Peyer's patch (tissue), 4 donors: ENCODE results near the gene NT5DC3.

Source experiments
- POLR2A ChIP-seq, 2 donors: fragments of 450-650 bp; IDR thresholded peaks; one replicate each; pipeline ENCODE4 v1.5.1; 2017; ENCODE audit warnings: antibody characterized with exemption in 2 of 2, mild to moderate bottlenecking in 2 of 2, moderate library complexity in 2 of 2
- TF ChIP-seq, protein P1 (sequence below), 6 experiments: fragments of 450-650 bp in 4 of 6; fragments of 200-600 bp in 2 of 6; sonication (generic) in 1 of 6; IDR thresholded peaks; one replicate each; pipeline ENCODE4 v1.5.1; 2017 to 2019; ENCODE audit warnings: antibody characterized with exemption in 6 of 6, mild to moderate bottlenecking in 3 of 6, moderate library complexity in 1 of 6

DNA sequence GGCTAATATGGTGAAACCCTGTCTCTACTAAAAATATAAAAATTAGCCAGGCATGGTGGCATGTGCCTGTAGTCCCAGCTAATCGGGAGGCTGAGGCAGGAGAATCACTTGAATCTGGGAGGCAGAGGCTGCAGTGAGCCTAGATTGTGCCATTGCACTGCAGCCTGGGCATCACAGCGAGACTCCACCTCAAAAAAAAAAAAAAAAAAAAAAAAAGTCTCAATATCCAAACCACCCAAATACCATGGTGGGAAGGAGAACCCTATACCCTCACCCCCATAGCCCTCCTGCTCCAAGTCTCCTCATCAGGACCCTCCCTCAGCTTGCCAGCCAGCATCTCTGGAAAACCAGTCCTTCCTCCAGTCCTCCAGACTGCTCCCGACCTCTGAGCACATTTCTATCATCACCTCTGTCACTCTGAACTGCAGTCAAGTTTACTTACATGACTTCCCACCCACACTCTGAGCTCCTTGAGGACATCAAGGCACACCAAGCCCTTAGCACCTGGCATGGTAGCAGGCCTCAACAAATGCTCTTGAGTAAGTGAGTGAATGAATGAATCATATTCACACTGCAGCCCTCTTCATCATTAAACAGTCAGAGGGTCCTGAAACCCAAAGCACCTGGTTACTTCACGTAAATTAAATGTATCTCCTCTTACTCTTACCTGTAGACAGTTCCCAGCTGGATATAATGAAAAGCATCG, 35.2 kb downstream of the NT5DC3 start:
- TF ChIP-seq, protein P1, sequence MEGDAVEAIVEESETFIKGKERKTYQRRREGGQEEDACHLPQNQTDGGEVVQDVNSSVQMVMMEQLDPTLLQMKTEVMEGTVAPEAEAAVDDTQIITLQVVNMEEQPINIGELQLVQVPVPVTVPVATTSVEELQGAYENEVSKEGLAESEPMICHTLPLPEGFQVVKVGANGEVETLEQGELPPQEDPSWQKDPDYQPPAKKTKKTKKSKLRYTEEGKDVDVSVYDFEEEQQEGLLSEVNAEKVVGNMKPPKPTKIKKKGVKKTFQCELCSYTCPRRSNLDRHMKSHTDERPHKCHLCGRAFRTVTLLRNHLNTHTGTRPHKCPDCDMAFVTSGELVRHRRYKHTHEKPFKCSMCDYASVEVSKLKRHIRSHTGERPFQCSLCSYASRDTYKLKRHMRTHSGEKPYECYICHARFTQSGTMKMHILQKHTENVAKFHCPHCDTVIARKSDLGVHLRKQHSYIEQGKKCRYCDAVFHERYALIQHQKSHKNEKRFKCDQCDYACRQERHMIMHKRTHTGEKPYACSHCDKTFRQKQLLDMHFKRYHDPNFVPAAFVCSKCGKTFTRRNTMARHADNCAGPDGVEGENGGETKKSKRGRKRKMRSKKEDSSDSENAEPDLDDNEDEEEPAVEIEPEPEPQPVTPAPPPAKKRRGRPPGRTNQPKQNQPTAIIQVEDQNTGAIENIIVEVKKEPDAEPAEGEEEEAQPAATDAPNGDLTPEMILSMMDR (IDR thresholded peaks at IDR 0.05): no peak
- no peak for TF ChIP-seq POLR2A (IDR thresholded peaks at IDR 0.05)
